GM12864 (cell line): ENCODE data around the gene NSMF.

Experiments
- DNase-seq: peaks from one replicate; pipeline ENCODE4 v3.0.0-alpha.2; 2011; ENCODE audit warnings: low read depth
- H3K4me3 ChIP-seq: 2 replicates; pipeline ENCODE4 v1.5.1; 2011; ENCODE audit warnings: mild to moderate bottlenecking, low read depth, low read length, control low read depth
- CTCF ChIP-seq: IDR thresholded peaks from 2 replicates; pipeline ENCODE4 v1.5.1; 2011; ENCODE audit warnings: low read depth, mild to moderate bottlenecking, moderate library complexity, low read length, control low read depth, inconsistent platforms; ENCODE audit errors: missing control alignments

NSMF gene

DNA sequence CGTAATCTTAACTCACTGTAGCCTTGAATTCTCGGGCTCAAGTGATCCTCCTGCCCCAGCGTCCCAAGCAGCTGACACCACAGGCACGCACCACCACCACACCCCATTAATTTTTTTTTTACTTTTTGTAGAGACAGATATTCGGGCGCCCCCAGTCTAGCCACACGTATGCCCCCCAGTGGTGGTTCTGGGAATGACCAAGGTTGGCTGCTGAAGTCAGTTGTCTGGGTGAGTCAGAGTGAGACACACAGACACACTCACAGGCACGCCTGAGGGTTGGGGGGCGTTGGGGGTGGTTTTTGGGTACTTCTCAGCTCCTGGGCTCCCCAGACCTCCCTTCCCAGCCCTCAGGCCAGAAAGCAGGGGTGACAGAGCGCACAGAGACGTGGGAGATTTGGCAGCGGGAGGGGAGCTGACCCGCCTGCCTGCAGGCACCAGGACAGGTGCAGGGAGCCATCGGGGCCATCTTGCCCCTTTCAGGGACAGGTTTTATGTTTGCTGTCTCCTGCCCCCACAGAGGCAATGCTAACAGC lies 13.8 kb downstream of the NSMF start:
- H3K4me3 ChIP-seq, result no peak overlapping the region
- peak; percentile 78 for TF ChIP-seq CTCF
- DNase-seq, result peak; percentile 60

- no peak for DNase-seq
- H3K4me3 ChIP-seq, result no peak overlapping the region
- TF ChIP-seq CTCF, result no peak
Observed at GRCh38 chr9:137444106-137444790, 14.9 kb downstream of the NSMF start.

DNA sequence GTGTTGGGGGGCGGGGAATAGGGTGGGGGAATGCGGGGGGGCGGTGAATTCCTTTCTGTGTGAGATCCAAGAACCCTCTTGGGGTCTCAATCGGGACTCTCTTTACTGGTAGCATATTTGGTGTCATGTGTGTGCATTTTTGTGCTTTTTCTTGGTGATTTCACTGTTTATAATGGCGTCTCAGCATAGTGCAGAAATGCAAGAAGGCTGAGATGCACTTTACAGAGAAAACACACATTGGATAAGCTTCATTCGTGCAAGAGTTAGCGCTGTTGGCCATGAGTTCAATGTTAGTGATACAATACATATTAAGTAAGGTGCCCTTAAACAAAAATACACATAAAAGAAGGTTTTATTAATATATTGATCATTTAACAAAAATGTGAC lies 17.2 kb downstream of the NSMF start:
- no peak for DNase-seq
- no peak for TF ChIP-seq CTCF
- no peak overlapping the region for H3K4me3 ChIP-seq

- no peak for TF ChIP-seq CTCF
- no peak for DNase-seq
- H3K4me3 ChIP-seq, result no peak within 1 kb of the TSS
Observed at GRCh38 chr9:137441289-137441934, 17.7 kb downstream of the NSMF start, which contains the start of gene ENTPD8. TSS of gene ENTPD8 (minus strand) at chr9:137441357. CDS start at chr9:137438285, 3,072 bp downstream.

GRCh38 chr9:137439158-137439714 lies 19.9 kb downstream of the NSMF start:
- no peak for DNase-seq
- TF ChIP-seq CTCF, result no peak
- H3K4me3 ChIP-seq, result no peak overlapping the region

GRCh38 chr9:137438591-137439157 lies 20.5 kb downstream of the NSMF start:
- no peak for TF ChIP-seq CTCF
- no peak for DNase-seq
- no peak overlapping the region for H3K4me3 ChIP-seq
